Right renal cortex interstitium (tissue), 3 donors: ENCODE results near the gene GNAS. TPM values are rescaled to one million over a fixed set of nuclear protein-coding genes. Genes with fewer than 3 reads are reported as not detected.

Experiments used
- polyA plus RNA-seq, 3 donors: library from polyadenylated mRNA; unstranded; fragments of 120-200 nt; gene quantifications; one replicate each; pipeline ENCODE4 v1.2.1, GENCODE V29; 2013; ENCODE audit not compliant: insufficient read length in 3 of 3

Gene GNAS
- polyA plus RNA-seq, 3 donors = 2,040 to 2,096 (median 2,069) TPM

Other genes with a start within 250 kb of the GNAS start
- gene STX16, start 201.4 kb upstream of the GNAS start, polyA plus RNA-seq = 10 to 100 TPM; 49.9 to 57.6 (median 54.7) TPM
- 10 to 100 TPM; 30.6 to 36.8 (median 32.8) TPM for gene NPEPL1, start 159.9 kb upstream of the GNAS start, polyA plus RNA-seq
- 1 to 10 TPM in 2 of 3 donors, under 1 TPM in 1; 0.75 to 1.3 (median 1.2) TPM for gene GNAS-AS1, start 1.8 kb upstream of the GNAS start, polyA plus RNA-seq
- gene NELFCD, start 128.5 kb downstream of the GNAS start, polyA plus RNA-seq = 100 to 1,000 TPM; 122 to 139 (median 135) TPM
- gene CTSZ, start 154.5 kb downstream of the GNAS start, polyA plus RNA-seq = 10 to 100 TPM; 80.3 to 90.7 (median 86.6) TPM
- gene TUBB1, start 166.7 kb downstream of the GNAS start, polyA plus RNA-seq = 1 to 10 TPM; 2.4 to 5.4 (median 3.0) TPM
- gene ATP5F1E, start 179.6 kb downstream of the GNAS start, polyA plus RNA-seq = 100 to 1,000 TPM; 202 to 222 (median 222) TPM
- gene PRELID3B, start 190.1 kb downstream of the GNAS start, polyA plus RNA-seq = 10 to 100 TPM; 73.3 to 81.5 (median 77.2) TPM